ENCODE results near the gene RBM25.

The RBM25 gene

GRCh38 chr14:73133795-73134194 is 75.5 kb downstream of the RBM25 start:
- Histone ChIP-seq H3K27me3 (ENCODE audit: insufficient read depth, low read length) (no peaks in the 10 kb centered on the region), H3K4me1 (ENCODE audit: control insufficient read depth in 1 of 2, insufficient read depth in 2 of 2, low read length in 2 of 2) (peaks cover 5 to 11% of the 10 kb centered on the region in 2 experiments), H3K18ac (ENCODE audit: low read length) (no peak overlapping the region), H4K8ac (ENCODE audit: low read depth, low read length) (no peak overlapping the region), H3K79me2 (ENCODE audit: control insufficient read depth, insufficient read depth, low read length, poor library complexity) (peaks cover 9% of the 10 kb centered on the region), H2AFZ (ENCODE audit: insufficient read depth, low read length, poor library complexity) (no peak overlapping the region), H2BK120ac (ENCODE audit: insufficient read depth, low read length, poor library complexity) (no peak overlapping the region), H3K9ac (ENCODE audit: low read length) (no peak overlapping the region), H3K27ac (ENCODE audit: low read depth, low read length) (no peak overlapping the region), H2AK5ac (ENCODE audit: low read length) (no peak overlapping the region), H3K79me1 (ENCODE audit: low read length) (peaks cover 10% of the 10 kb centered on the region), H4K12ac (ENCODE audit: low read depth, low read length) (no peak overlapping the region), H3K23ac (ENCODE audit: low read length) (no peak overlapping the region), H2BK12ac (ENCODE audit: low read length) (no peak overlapping the region), H3K4ac (ENCODE audit: low read depth, low read length) (no peak overlapping the region), H3K4me3 (ENCODE audit: low read depth, low read length) (no peak overlapping the region), H3K4me2 (ENCODE audit: low read length) (no peak overlapping the region), H3K9me3 (ENCODE audit: insufficient read depth, low read depth, low read length) (peaks cover 2% of the 10 kb centered on the region), H2BK5ac (ENCODE audit: low read depth, low read length, poor library complexity) (no peak overlapping the region), H4K91ac (ENCODE audit: low read depth, low read length) (no peak overlapping the region), H3K14ac (ENCODE audit: low read length) (no peak overlapping the region), H3K36me3 (ENCODE audit: control insufficient read depth in 1 of 2, insufficient read depth in 2 of 2, low read length in 2 of 2) (no peaks in the 10 kb centered on the region)
- no CpG with 5 or more reads among the region's 3 CpGs for WGBS (ENCODE audit: extremely low coverage, insufficient coverage, insufficient read length)
- DNase-seq: no peak

DNA sequence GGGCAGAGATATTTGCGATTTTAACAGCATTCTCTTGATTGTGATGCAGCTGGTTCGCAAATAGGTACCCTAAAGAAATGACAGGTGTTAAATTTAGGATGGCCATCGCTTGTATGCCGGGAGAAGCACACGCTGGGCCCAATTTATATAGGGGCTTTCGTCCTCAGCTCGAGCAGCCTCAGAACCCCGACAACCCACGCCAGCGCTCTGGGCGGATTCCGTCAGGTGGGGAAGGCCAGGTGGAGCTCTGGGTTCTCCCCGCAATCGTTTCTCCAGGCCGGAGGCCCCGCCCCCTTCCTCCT is 77.7 kb downstream of the RBM25 start:
- DNase-seq: no peak
- H2BK5ac ChIP-seq (ENCODE audit: low read depth, low read length, poor library complexity): no peak overlapping the region
- peak overlapping the region; percentile 75 for H4K8ac ChIP-seq (ENCODE audit: low read depth, low read length)
- H2BK12ac ChIP-seq (ENCODE audit: low read length): no peak overlapping the region
- H4K12ac ChIP-seq (ENCODE audit: low read depth, low read length): no peak overlapping the region
- no peak overlapping the region for H3K9ac ChIP-seq (ENCODE audit: low read length)
- peaks cover 10% of the 10 kb centered on the region for H3K79me1 ChIP-seq (ENCODE audit: low read length)
- H3K4ac ChIP-seq (ENCODE audit: low read depth, low read length): no peak overlapping the region
- peak overlapping the region; percentile 88 for H3K4me2 ChIP-seq (ENCODE audit: low read length)
- no peak overlapping the region for H3K27ac ChIP-seq (ENCODE audit: low read depth, low read length)
- H3K36me3 ChIP-seq (ENCODE audit: control insufficient read depth in 1 of 2, insufficient read depth in 2 of 2, low read length in 2 of 2): no peaks in the 10 kb centered on the region
- peak overlapping the region; percentile 50 for H3K4me3 ChIP-seq (ENCODE audit: low read depth, low read length)
- H3K27me3 ChIP-seq (ENCODE audit: insufficient read depth, low read length): no peaks in the 10 kb centered on the region
- peak overlapping the region; percentile 90 for H2AFZ ChIP-seq (ENCODE audit: insufficient read depth, low read length, poor library complexity)
- peaks cover 5 to 11% of the 10 kb centered on the region in 2 experiments for H3K4me1 ChIP-seq (ENCODE audit: control insufficient read depth in 1 of 2, insufficient read depth in 2 of 2, low read length in 2 of 2)
- H3K79me2 ChIP-seq (ENCODE audit: control insufficient read depth, insufficient read depth, low read length, poor library complexity): peaks cover 11% of the 10 kb centered on the region
- H4K91ac ChIP-seq (ENCODE audit: low read depth, low read length): peak overlapping the region; percentile 30
- no peak overlapping the region for H2AK5ac ChIP-seq (ENCODE audit: low read length)
- peaks cover 2% of the 10 kb centered on the region for H3K9me3 ChIP-seq (ENCODE audit: insufficient read depth, low read depth, low read length)
- no peak overlapping the region for H3K14ac ChIP-seq (ENCODE audit: low read length)
- H3K18ac ChIP-seq (ENCODE audit: low read length): no peak overlapping the region
- no CpG with 5 or more reads among the region's 16 CpGs for WGBS (ENCODE audit: extremely low coverage, insufficient coverage, insufficient read length)
- no peak overlapping the region for H2BK120ac ChIP-seq (ENCODE audit: insufficient read depth, low read length, poor library complexity)
- H3K23ac ChIP-seq (ENCODE audit: low read length): no peak overlapping the region

DNA sequence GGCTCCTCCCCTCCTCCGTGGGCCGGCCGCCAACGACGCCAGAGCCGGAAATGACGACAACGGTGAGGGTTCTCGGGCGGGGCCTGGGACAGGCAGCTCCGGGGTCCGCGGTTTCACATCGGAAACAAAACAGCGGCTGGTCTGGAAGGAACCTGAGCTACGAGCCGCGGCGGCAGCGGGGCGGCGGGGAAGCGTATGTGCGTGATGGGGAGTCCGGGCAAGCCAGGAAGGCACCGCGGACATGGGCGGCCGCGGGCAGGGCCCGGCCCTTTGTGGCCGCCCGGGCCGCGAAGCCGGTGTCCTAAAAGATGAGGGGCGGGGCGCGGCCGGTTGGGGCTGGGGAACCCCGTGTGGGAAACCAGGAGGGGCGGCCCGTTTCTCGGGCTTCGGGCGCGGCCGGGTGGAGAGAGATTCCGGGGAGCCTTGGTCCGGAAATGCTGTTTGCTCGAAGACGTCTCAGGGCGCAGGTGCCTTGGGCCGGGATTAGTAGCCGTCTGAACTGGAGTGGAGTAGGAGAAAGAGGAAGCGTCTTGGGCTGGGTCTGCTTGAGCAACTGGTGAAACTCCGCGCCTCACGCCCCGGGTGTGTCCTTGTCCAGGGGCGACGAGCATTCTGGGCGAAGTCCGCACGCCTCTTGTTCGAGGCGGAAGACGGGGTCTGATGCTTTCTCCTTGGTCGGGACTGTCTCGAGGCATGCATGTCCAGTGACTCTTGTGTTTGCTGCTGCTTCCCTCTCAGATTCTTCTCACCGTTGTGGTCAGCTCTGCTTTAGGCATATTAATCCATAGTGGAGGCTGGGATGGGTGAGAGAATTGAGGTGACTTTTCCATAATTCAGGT is 78.3 kb downstream of the RBM25 start, which contains the start of gene PSEN1:
Gene PSEN1, plus strand, starts transcription at position 121 of the 839 bp plus-strand sequence. CDS start 11,513 bp downstream, outside the sequence.
- Histone ChIP-seq H4K91ac (ENCODE audit: low read depth, low read length) (peak within 1 kb of the TSS; percentile 69), H3K27ac (ENCODE audit: low read depth, low read length) (peak within 1 kb of the TSS; percentile 77), H3K9ac (ENCODE audit: low read length) (peak within 1 kb of the TSS; percentile 3), H3K79me2 (ENCODE audit: control insufficient read depth, insufficient read depth, low read length, poor library complexity) (peaks cover 11% of the 10 kb centered on the region), H3K27me3 (ENCODE audit: insufficient read depth, low read length) (no peaks in the 10 kb centered on the region), H3K4me2 (ENCODE audit: low read length) (peak within 1 kb of the TSS; percentile 88), H3K4me3 (ENCODE audit: low read depth, low read length) (peak within 1 kb of the TSS; percentile 92), H3K14ac (ENCODE audit: low read length) (peak within 1 kb of the TSS; percentile 46), H4K8ac (ENCODE audit: low read depth, low read length) (peak within 1 kb of the TSS; percentile 86), H2BK5ac (ENCODE audit: low read depth, low read length, poor library complexity) (peak within 1 kb of the TSS; percentile 22), H2AFZ (ENCODE audit: insufficient read depth, low read length, poor library complexity) (peak within 1 kb of the TSS; percentile 90), H2BK120ac (ENCODE audit: insufficient read depth, low read length, poor library complexity) (no peak within 1 kb of the TSS), H3K18ac (ENCODE audit: low read length) (peak within 1 kb of the TSS; percentile 70), H2AK5ac (ENCODE audit: low read length) (no peak within 1 kb of the TSS), H3K36me3 (ENCODE audit: control insufficient read depth in 1 of 2, insufficient read depth in 2 of 2, low read length in 2 of 2) (no peaks in the 10 kb centered on the region), H3K9me3 (ENCODE audit: insufficient read depth, low read depth, low read length) (peaks cover 2% of the 10 kb centered on the region), H3K4me1 (ENCODE audit: control insufficient read depth in 1 of 2, insufficient read depth in 2 of 2, low read length in 2 of 2) (peaks cover 5 to 11% of the 10 kb centered on the region in 2 experiments), H2BK12ac (ENCODE audit: low read length) (no peak within 1 kb of the TSS), H4K12ac (ENCODE audit: low read depth, low read length) (peak within 1 kb of the TSS; percentile 73), H3K4ac (ENCODE audit: low read depth, low read length) (peak within 1 kb of the TSS; percentile 86), H3K79me1 (ENCODE audit: low read length) (peaks cover 10% of the 10 kb centered on the region), H3K23ac (ENCODE audit: low read length) (no peak within 1 kb of the TSS)
- no CpG with 5 or more reads among the region's 71 CpGs for WGBS (ENCODE audit: extremely low coverage, insufficient coverage, insufficient read length)
- DNase-seq: peak; percentile 85 to 96

DNA sequence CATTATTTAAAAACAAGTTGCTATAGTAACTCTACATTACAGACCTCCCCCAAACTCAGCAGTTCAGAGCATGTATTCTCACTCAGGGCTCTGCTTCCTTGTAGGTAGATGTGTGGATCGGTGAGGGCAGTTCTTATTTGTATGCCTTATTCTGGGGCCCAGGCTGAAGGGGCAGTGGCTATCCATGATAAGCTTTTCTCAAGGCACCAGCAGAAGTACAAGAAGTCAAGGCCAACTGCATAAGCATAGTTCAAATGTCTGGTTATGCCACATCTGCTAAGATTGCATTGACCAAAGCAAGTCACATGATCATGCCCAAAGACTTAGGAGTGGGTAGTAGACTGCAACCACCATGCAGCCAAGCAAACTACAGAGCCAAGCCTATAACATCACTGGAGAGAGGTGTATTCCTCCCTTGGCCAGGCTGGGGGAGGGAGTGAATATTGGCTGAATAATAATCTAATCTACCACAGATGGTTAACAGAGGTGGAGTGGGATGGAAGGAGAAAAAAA is 82.5 kb downstream of the RBM25 start:
- Histone ChIP-seq H4K8ac (ENCODE audit: low read depth, low read length) (no peak overlapping the region), H4K91ac (ENCODE audit: low read depth, low read length) (no peak overlapping the region), H3K79me1 (ENCODE audit: low read length) (peaks cover 9% of the 10 kb centered on the region), H3K4me1 (ENCODE audit: control insufficient read depth in 1 of 2, insufficient read depth in 2 of 2, low read length in 2 of 2) (peaks cover 5 to 9% of the 10 kb centered on the region in 2 experiments), H3K14ac (ENCODE audit: low read length) (no peak overlapping the region), H3K27ac (ENCODE audit: low read depth, low read length) (no peak overlapping the region), H3K4me2 (ENCODE audit: low read length) (no peak overlapping the region), H2AK5ac (ENCODE audit: low read length) (no peak overlapping the region), H3K4me3 (ENCODE audit: low read depth, low read length) (no peak overlapping the region), H2BK12ac (ENCODE audit: low read length) (no peak overlapping the region), H3K9me3 (ENCODE audit: insufficient read depth, low read depth, low read length) (no peaks in the 10 kb centered on the region), H3K18ac (ENCODE audit: low read length) (no peak overlapping the region), H3K23ac (ENCODE audit: low read length) (no peak overlapping the region), H2BK120ac (ENCODE audit: insufficient read depth, low read length, poor library complexity) (no peak overlapping the region), H3K79me2 (ENCODE audit: control insufficient read depth, insufficient read depth, low read length, poor library complexity) (peaks cover 11% of the 10 kb centered on the region), H4K12ac (ENCODE audit: low read depth, low read length) (no peak overlapping the region), H3K4ac (ENCODE audit: low read depth, low read length) (no peak overlapping the region), H2BK5ac (ENCODE audit: low read depth, low read length, poor library complexity) (no peak overlapping the region), H2AFZ (ENCODE audit: insufficient read depth, low read length, poor library complexity) (no peak overlapping the region), H3K36me3 (ENCODE audit: control insufficient read depth in 1 of 2, insufficient read depth in 2 of 2, low read length in 2 of 2) (peaks cover 0 to 2% of the 10 kb centered on the region in 2 experiments), H3K27me3 (ENCODE audit: insufficient read depth, low read length) (no peaks in the 10 kb centered on the region), H3K9ac (ENCODE audit: low read length) (peak overlapping the region; percentile 56)
- WGBS (ENCODE audit: extremely low coverage, insufficient coverage, insufficient read length): no CpG with 5 or more reads among the region's 1 CpG
- DNase-seq: no peak

All from trophoblast cell (in vitro differentiated cells and primary cell).